CD4-positive, alpha-beta T cell treated with Interleukin-12 subunit alpha and Interleukin-12 subunit beta, for 1 hour (primary cell): ENCODE measurements around the gene LRMDA.
"Not testable (repeated sequence)": the region's sequence is repeated elsewhere in the genome, so short reads cannot be mapped to it uniquely, and the experiment has no call there.

ENCODE experiments used
- DNase-seq: peaks from one replicate; pipeline ENCODE4 v3.0.0-alpha.2; 2020

Gene LRMDA

DNA sequence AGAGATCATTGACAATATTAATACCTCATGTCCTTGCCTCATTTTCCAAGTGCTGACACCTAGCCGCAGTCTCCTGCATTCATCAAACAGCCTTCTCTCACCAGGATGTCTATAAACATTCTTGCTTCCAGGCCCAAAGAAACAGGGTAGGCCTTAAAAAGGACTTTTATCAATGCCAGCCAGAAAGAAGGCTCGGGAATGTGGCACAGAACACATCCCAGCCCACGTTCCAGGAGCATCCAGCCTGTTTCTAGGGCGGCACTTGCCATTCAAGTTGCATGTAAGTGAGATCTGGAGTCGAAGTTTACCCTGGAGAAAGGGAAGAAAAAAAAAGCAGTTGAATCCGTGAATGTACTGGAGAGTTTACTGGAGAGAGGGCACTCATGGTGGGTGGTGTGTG, 1123.1 kb downstream of the LRMDA start:
- no peak for DNase-seq

DNA sequence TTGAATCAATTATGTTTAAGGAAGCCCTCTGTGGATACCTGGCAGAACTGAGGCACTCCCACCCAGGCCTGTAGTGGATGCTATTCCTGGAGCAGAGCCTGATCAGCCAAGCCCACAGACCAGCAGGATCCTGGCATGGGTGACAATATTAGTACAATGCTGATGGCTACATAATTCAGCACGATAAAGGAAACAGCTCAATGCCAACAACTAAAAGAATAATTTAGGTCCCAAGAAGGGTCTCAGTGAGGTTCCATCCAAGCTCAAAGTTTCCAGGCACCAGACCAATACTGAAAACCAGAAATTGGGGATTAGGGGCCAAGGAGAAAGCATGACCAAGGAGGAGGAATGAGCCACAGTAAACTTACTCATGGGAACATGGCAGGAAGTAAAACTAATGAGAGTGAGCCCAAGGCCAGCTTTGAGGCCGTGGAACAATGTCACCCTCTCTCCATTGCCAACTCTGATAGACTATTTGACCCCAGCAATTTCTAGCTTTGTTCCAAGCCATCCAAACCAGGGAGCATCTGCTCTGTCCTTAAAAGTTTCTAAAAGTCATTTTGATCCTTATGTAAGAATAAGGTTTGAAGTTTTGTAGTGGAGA, 1123.7 kb downstream of the LRMDA start:
- DNase-seq, result no peak

DNA sequence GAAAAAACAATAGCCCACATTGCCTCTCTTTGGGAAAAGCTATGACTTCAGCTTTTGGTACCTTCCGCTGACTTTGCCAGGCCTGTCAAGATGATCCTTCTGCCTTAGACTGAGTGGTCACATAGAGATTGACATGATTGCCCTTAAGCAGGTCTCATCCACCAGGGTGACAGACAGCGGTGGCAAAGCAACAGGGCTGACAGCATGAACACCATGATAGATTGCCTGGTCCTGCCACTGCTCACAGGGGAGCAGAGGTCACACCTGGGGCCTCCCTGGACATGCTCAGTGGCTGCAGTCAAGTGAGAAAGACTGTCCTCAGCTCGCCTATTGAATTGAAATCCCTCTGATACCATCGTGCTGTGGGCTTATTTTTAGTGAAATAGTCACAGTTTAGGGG, 1125.9 kb downstream of the LRMDA start:
- no peak for DNase-seq

DNA sequence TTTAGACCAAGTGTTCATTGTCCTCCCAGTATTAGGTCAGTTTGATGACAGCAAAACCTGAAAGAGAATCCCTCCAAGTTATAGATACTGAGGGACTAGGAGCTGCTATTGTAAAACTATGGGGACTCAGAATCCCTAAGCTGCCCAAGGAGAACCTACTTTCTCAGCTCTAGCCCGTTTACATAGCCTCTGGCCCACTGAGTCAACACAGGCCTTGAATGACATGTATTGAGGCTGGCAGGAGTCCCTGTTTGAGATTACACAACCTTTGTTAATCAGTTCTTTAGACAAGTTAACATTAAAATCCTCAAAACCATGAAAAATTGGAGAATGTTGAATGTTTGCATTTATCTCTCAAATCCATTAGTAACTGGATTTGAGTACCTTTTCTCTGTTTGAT, 1127.2 kb downstream of the LRMDA start:
- no peak for DNase-seq

DNA sequence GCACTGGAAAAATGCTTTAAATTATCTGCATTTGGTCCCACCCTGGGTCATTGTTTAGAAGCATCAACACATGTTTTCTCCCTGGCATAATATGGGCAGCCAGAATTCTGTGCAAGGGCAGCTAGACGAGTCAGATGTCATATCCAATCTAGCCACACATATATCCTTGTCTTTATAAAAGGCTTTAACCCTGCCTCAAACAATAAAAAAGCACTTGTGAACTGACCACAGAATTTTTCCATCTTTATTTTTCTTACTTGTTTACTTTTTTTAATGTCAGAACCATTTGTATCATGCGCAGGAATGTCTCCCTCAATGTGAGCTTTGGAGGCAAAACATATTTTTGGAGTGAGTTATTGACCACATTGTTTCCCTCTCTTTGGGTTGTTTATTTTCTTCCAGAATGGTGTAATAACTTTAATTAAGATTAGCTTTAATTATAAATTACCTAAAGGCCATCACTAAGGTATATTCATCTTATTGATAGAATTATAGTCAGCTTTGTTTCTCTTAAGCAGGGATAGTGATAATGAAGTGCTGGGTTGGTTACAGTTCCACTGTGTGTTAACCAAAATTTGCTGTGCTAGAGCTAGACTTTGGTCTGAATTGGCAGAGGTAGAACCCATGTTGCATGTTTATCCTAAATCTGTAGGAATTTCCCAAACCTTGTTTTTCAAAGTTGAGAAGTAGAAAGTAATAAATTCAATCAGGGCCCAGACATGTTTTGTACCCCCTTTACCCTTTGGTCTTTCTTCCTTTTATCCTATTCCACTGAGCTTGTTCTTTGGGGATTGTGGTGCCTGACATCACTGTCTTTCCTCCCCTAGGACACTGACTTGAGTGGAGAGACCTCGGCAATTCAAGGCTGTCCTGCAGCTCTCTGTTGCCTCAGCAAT, 1127.8 kb downstream of the LRMDA start:
- no peak for DNase-seq

DNA sequence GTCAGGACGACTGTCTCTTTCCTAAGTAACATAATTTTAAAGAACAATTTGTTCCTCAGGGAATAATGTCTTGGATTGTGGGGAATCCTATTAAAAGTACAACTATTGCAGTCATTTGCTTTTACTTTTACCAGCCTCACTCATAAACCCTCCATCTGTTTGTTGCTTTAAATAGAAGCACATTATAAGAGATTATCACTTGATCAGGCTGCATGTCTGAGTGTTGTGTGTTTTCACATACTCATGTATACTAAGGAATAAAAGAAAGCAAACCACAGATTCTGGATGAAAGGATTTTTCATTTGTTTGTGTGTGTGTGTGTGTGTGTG, 1128.4 kb downstream of the LRMDA start:
- no peak for DNase-seq

DNA sequence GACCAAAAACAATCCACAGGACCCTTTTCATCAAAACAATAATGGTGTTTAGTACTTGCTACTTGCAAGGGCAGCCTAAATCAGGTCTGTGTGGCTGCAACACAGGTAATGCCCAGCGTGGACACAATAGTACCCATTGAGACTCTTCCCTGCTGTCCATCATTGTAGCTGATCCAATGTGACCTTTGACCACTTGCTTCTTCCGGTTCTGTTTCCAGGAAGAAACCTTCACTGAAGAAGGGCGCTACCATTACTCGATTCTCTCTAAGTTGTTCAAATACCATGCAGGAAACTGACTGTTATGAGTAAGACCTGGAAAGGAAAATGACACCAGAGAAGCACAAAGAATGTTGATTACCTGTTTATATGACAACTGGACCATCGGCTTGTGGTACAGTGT, 1128.9 kb downstream of the LRMDA start:
- no peak for DNase-seq

DNA sequence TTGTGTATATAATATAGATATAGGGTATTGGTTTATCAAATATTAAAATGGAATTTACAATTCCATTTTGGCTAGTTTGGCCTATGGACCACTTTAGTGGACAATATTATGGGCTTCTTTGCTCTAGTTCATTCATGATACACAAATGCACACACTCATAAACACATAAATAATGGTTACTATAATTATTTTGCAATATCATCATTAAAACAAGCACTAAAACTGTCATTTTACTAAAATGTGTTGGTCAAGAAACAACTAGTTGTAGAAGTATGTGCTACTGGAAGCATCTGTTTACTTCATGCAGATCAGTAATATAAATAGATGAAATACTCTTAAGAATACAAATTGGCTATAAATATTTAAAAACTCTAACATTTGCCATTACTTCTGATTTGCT, 1131.9 kb downstream of the LRMDA start:
- DNase-seq, result no peak

DNA sequence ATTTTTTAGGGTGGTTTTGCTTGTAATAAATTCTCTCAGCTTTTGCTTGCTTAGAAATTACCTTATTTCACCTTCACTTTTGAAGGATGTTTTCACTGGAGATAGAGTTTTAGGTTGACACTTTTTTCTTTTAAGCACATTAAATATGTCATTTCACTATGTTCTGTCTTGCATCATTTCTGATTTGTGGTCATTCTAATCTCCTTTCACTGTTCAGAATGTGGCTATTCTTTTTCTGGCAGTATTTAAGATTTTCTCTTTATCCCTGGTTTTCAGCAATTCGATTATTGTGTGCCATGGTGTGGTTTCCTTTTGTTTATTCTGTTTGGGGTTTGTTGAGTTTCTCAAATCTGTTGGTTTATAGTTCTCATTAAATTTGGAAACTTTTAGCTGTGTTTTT, 1140.6 kb downstream of the LRMDA start:
- DNase-seq, result no peak

DNA sequence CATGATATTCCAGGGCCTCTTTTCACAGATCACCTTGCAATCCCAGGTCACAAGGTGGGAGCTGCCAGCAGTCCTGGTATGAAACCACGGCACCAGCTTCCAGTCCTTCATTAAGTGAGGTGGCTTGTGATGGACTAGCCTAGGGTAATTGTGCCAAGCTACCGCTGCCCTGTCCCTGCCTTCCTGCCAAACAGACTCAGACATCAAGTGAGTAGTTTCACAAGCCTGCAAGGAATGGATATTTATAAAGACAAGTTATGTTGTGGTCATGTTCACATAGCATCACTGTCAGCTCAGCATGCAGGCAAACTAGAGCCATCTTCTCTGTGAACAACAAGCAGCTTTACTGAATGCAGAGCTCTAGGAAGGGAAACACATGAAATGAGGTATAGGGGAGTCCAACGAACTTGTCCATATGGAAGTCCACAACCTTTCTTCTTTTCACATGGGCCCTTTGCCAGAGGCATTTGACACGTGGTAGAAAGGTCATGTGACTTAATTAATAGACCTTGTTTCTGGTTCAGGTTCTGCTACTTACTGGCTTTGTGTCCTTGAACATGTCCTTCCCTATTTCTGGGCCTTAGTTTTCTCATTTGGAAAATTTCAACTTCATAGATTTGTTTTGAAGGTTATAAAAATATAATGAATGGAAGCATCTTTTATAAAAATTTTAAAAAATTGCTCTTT, 1145.0 kb downstream of the LRMDA start:
- no peak for DNase-seq

DNA sequence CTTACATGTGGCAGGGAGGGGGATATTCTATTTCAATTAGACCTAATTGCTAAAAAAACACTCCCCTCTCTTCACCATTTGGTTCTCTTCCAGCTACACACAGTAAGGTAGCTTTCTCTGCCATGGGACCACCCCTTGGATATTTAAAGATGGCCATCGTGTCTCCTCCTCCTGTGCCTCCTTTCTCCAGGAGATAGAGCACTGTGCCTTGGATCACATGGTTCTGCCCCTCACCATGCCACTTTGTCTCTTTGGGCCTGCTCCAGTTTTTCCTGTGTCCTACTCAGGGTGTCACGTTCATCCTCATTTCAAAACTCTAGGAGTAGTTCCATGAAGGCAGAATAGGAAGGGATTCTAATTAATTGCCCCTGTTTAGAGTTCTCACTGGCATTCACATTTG, 1146.0 kb downstream of the LRMDA start:
- DNase-seq, result no peak

DNA sequence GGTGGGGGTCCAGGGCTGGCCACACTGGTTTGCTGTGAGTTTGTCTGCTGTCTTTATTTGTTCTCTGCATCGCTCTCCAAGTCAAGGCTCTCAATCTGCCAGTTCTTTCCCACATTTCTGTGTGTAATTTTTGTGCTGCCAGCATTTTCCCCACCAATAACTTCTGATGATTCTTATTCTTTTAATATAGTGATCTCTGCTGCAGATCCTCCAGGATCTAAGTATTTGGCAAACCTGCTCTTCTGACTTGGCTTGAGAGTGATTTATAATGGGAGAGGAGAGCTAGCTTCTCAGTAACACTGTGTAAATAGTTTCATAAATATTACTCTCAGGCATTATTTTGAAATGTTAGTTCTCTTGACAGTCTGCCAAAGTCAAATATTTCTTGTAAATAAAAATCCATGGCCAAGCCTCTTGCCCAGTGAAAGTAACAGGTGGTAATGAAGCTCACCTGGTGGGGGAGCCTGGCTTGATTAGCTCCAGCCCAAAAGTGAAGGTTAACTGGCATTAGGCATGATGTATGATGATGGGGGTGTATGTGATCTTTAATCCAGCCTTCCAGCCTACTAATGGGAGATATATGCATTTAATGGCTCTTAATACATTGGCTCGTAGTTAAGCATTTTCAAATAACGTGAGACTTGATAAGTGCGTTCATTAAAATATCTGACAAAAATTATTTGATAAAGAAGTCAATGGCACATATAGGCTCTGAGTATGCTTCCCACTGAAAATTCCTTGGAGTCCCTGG, 1150.3 kb downstream of the LRMDA start:
- no peak for DNase-seq

DNA sequence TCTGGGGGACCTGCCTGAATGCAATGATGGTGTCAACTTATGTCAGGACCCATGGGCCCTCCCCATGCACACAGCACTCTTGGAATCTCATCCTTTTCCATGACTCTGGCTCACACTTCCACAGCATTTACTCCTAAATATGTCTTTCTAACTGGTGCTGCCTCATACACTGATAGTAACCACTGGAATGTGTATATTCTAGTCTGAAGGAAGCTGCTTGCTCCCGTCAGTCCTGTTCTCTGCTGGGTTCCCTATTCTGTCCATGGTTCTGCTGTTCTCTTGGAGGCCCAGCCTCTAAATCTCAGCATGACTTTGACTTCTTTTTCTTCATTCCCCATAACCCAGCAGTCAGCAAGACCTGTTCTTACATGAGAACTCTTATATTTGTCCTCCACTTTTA, 1151.1 kb downstream of the LRMDA start:
- DNase-seq, result no peak

DNA sequence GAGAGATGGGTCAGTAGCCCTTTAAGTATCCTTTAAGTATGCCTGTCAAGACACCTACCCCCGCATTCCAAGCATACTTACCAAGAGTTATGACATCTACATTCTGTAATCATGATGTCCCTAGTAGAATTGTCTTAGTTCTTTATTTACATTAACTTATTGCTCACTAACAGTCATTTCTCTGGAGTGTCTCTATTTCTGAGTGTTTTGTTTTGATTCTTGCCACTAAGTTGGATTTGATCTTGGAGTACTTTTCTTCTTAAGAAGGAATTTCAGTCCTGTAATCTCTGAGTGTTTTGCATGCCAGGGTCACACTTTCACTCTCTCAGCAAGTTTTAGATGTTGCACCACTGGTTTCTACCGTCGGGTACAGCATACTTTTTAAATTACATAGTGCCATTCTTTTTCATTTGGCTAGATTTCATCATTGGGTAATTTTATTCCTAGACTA, 1152.3 kb downstream of the LRMDA start:
- no peak for DNase-seq

DNA sequence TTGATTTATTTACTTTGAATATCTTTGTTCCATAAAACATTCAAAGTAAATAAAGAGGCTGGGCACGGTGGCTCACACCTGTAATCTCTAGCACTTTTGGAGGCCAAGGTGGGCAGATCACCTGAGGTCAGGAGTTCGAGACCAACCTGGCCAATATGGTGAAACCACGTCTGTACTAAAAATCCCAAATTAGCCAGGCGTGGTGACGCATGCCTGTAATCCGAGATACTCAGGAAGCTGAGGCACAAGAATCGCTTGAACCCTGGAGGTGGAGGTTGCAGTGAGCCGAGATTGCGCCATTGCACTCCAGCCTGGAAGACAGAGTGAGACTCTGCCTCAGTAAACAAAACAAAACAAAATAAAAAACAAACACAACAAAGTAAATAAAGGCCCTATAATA, 1153.0 kb downstream of the LRMDA start:
- not testable (repeated sequence) for DNase-seq
